Right ventricle myocardium superior (tissue), 1 donor: ENCODE results near the gene PCBD2. TPM values are rescaled to one million over a fixed set of nuclear protein-coding genes. Genes with fewer than 3 reads are reported as not detected.

Experiments
- microRNA-seq: library from miRNA; unstranded; fragments of <30 nt; microRNA quantifications from one replicate; pipeline ENCODE4 v1.2.0, GENCODE V29; 2020
- total RNA-seq: library from RNA; stranded (reverse); fragmentation: NEBNext Ultra II Directional; extraction: Animal tissue kit (Norgen Biotek cat#: 25700); gene quantifications from one replicate; pipeline ENCODE4 v1.2.1, GENCODE V29; 2021
- donor health status: DM: no; HTN: yes; CAD: no; lungs with severe emphysema.

Gene PCBD2
- total RNA-seq, 1 donor from 2014 or later = 28.9 TPM

Small RNA genes lying within 50 kb of the gene (microRNA-seq; reads per million reads assigned to microRNA genes)
- gene MIR4461 = not detected

Other genes with a start within 250 kb of the PCBD2 start
- gene CAMLG, start 166.6 kb upstream of the PCBD2 start, total RNA-seq = 17.1 TPM
- 26.3 TPM for gene DDX46, start 146.4 kb upstream of the PCBD2 start, total RNA-seq
- gene C5orf24, start 59.2 kb upstream of the PCBD2 start, total RNA-seq = 21.9 TPM
- 54.2 TPM for gene TXNDC15, start 30.8 kb upstream of the PCBD2 start, total RNA-seq
- 0.32 TPM for gene CATSPER3, start 62.8 kb downstream of the PCBD2 start, total RNA-seq
- not detected for gene PITX1, start 129.1 kb downstream of the PCBD2 start, total RNA-seq